ENCODE data around the gene INPP5A. TPM values are rescaled to one million over a fixed set of nuclear protein-coding genes. Genes with fewer than 3 reads are reported as not detected.

INPP5A gene
- total RNA-seq, 1 experiment from 2014 or later: 12.3 TPM

- Histone ChIP-seq H3K27me3 (ENCODE audit: insufficient read depth, low read length) (no peaks in the 10 kb centered on the region), H4K20me1 (ENCODE audit: insufficient read depth) (no peaks in the 10 kb centered on the region), H3K4me2 (ENCODE audit: low read length) (no peak overlapping the region), H3K36me3 (ENCODE audit: control insufficient read depth in 1 of 2, insufficient read depth in 2 of 2, low read length in 2 of 2) (no peaks in the 10 kb centered on the region), H3K9me2 (ENCODE audit: insufficient read depth) (no peaks in the 10 kb centered on the region), H3K27ac (ENCODE audit: low read depth, low read length) (no peak overlapping the region), H3K4me1 (ENCODE audit: control insufficient read depth in 1 of 2, insufficient read depth in 2 of 2, low read length in 2 of 2) (no peaks in the 10 kb centered on the region), H2AFZ (ENCODE audit: low read depth, low read length, poor library complexity, severe bottlenecking) (no peak overlapping the region), H3K9ac (ENCODE audit: low read length) (no peak overlapping the region), H3K4me3 (replicated peaks in 1 of 2; ENCODE audit: low read depth in 1 of 2, low read length in 2 of 2) (no peak overlapping the region), H3K79me2 (ENCODE audit: insufficient read depth, low read length) (peaks cover 5% of the 10 kb centered on the region; the same call in 1 of the 2 replicates), H3K9me3 (ENCODE audit: control insufficient read depth in 1 of 2, insufficient read depth in 1 of 2, low read depth in 1 of 2, low read length in 2 of 2) (no peaks in the 10 kb centered on the region)
- intact Hi-C loops (cut with micrococcal nuclease): no loop called here
- no peak for ATAC-seq
- DNase-seq (ENCODE audit: low read depth, low spot score): no peak
- ChIA-PET CTCF (no interaction called here), POLR2A (no interaction called here), RAD21 (ENCODE audit: low non-redundant PET in 1 of 2, low total read pairs in 2 of 2, uncharacterized antibody in 2 of 2, unreplicated experiment in 2 of 2) (no interaction called here)
- TF ChIP-seq ZFX (IDR thresholded peaks at IDR 0.05) (no peak), FOSL1 (IDR thresholded peaks at IDR 0.05; ENCODE audit: low read depth) (no peak), YY1 (IDR thresholded peaks at IDR 0.05; ENCODE audit: extremely low read depth, insufficient replicate concordance, low read depth, low read length) (no peak), CEBPB (IDR thresholded peaks at IDR 0.05; ENCODE audit: low read depth) (no peak), POLR2A (IDR thresholded peaks at IDR 0.05; ENCODE audit: borderline replicate concordance, extremely low read depth, insufficient read depth, insufficient read length) (no peak), ELF1 (IDR thresholded peaks at IDR 0.05; ENCODE audit: borderline replicate concordance, low read depth) (no peak), EZH2 (IDR thresholded peaks at IDR 0.05) (no peak), SP1 (IDR thresholded peaks at IDR 0.05; ENCODE audit: low read depth) (no peak), ZBTB33 (IDR thresholded peaks at IDR 0.05; ENCODE audit: extremely low read depth, insufficient replicate concordance, low read length) (no peak), MAX (IDR thresholded peaks at IDR 0.05) (no peak)
- BruUV-seq (replicated peaks): no TSS peak
These were observed 44.5 kb downstream of the INPP5A start for GRCh38 chr10:132582137-132582536.
